OCI-LY7 (cell line): ENCODE data around the gene DMC1. TPM values are rescaled to one million over a fixed set of nuclear protein-coding genes. Genes with fewer than 3 reads are reported as not detected.
A peak's percentile ranks its signal among the peaks of the same experiment; 100 is the strongest.

Source experiments
- BruUV-seq: library from RNA; stranded (reverse); fragments of 400-500 nt; replicated peaks from 2 replicates; lab custom pipeline; 2021; lab: Mats Ljungman, UMichigan
- CTCF ChIA-PET: fragments of 300-600 bp; sonication (Branson Sonifier 250); formaldehyde crosslinking; loops from one replicate; lab custom pipeline; 2022; ENCODE audit warnings: antibody characterized with exemption; ENCODE audit not compliant: unreplicated experiment; lab: Charles Lee
- POLR2A ChIA-PET: fragments of 300-600 bp; sonication (Branson Sonifier 250); formaldehyde crosslinking; loops from one replicate; lab custom pipeline; 2022; ENCODE audit warnings: antibody characterized with exemption; lab: Charles Lee
- DNase-seq: peaks from one replicate; pipeline ENCODE4 v3.0.0-alpha.2; 2015; ENCODE audit warnings: low spot score
- H2AFZ ChIP-seq: fragments of 200-600 bp; sonication (generic), shearing (Covaris generic); 2 replicates; pipeline ENCODE4 v1.6.1; 2014; ENCODE audit warnings: mild to moderate bottlenecking, antibody characterized with exemption, low read length, moderate library complexity
- H3K27ac ChIP-seq: fragments of 200-600 bp; sonication (generic); 2 replicates; pipeline ENCODE4 v1.5.1; 2014; ENCODE audit warnings: mixed run types, low read depth, mild to moderate bottlenecking, moderate library complexity, low read length, inconsistent platforms; ENCODE audit not compliant: poor library complexity, severe bottlenecking
- H3K36me3 ChIP-seq: fragments of 200-600 bp; sonication (generic); 2 replicates; pipeline ENCODE4 v1.6.1; 2014; ENCODE audit warnings: mild to moderate bottlenecking, antibody characterized with exemption, low read length, moderate library complexity, mixed read lengths; ENCODE audit not compliant: insufficient read depth
- H3K4me1 ChIP-seq: fragments of 200-600 bp; sonication (generic); 2 replicates; pipeline ENCODE4 v1.5.1; 2014; ENCODE audit warnings: mild to moderate bottlenecking, low read length; ENCODE audit not compliant: insufficient read depth, poor library complexity, severe bottlenecking
- H3K4me2 ChIP-seq: fragments of 200-600 bp; sonication (generic); 2 replicates; pipeline ENCODE4 v1.6.1; 2014; ENCODE audit warnings: mild to moderate bottlenecking, low read length
- H3K4me3 ChIP-seq: fragments of 200-600 bp; sonication (generic); 2 replicates; pipeline ENCODE4 v1.5.1; 2014; ENCODE audit warnings: mild to moderate bottlenecking, low read depth, low read length; ENCODE audit not compliant: poor library complexity, severe bottlenecking
- H3K79me2 ChIP-seq: fragments of 200-600 bp; sonication (generic); 2 replicates; pipeline ENCODE4 v1.6.1; 2016; ENCODE audit warnings: low read depth, mild to moderate bottlenecking, low read length, moderate library complexity, mixed read lengths; ENCODE audit not compliant: insufficient read depth
- H3K9me2 ChIP-seq: fragments of 200-600 bp; sonication (generic); 2 replicates; pipeline ENCODE4 v1.6.1; 2016; ENCODE audit warnings: mild to moderate bottlenecking, low read length, mixed read lengths; ENCODE audit not compliant: insufficient read depth
- H3K9me3 ChIP-seq: fragments of 200-600 bp; sonication (generic); 2 replicates; pipeline ENCODE4 v1.6.1; 2014; ENCODE audit warnings: mild to moderate bottlenecking, mixed run types, low read length, mixed read lengths
- H4K20me1 ChIP-seq: fragments of 200-600 bp; sonication (generic); 2 replicates; pipeline ENCODE4 v1.6.1; 2014; ENCODE audit warnings: mild to moderate bottlenecking, antibody characterized with exemption, low read length, moderate library complexity, mixed read lengths; ENCODE audit not compliant: insufficient read depth
- EZH2phosphoT487 ChIP-seq: fragments of 200-600 bp; sonication (generic); IDR thresholded peaks from 2 replicates; pipeline ENCODE4 v1.6.1; 2018; ENCODE audit warnings: low read depth, borderline replicate concordance, mild to moderate bottlenecking, mixed run types, antibody characterized with exemption, low read length, moderate library complexity, mixed read lengths
- intact Hi-C: fragments of 100-400 bp; cut with micrococcal nuclease; formaldehyde crosslinking; loops from one replicate; pipeline ENCODE4 v1.10.0; 2022; ENCODE audit not compliant: unreplicated experiment
- total RNA-seq, 2 experiments: library from RNA; depleted of rRNA in 1 of 2; stranded (reverse); fragments of >200 nt in 1 of 2; shearing (Covaris generic) in 1 of 2; gene quantifications; 2 replicates each; pipeline ENCODE4 v1.2.3, GENCODE V29; 2014 to 2022
- TF ChIP-seq, protein P1 (sequence below): fragments of 200-600 bp; sonication (generic); conservative IDR thresholded peaks from 2 replicates; pipeline ENCODE4 v1.5.1; 2014; ENCODE audit warnings: mild to moderate bottlenecking, antibody characterized with exemption, low read length, moderate library complexity, mixed read lengths

Gene DMC1
- total RNA-seq, 2 experiments from 2014 or later = 40.6 to 44.3 TPM

- Histone ChIP-seq H3K4me3 (peak overlapping the region; percentile 84), H3K4me1 (peaks cover 23% of the 10 kb centered on the region), H3K9me2 (no peaks in the 10 kb centered on the region), H3K79me2 (peaks cover 16% of the 10 kb centered on the region; the same call in 1 of the 2 replicates), H4K20me1 (no peaks in the 10 kb centered on the region), H3K27ac (peak overlapping the region; percentile 77), H3K36me3 (peaks cover 24% of the 10 kb centered on the region; the same call in 1 of the 2 replicates), H3K9me3 (no peaks in the 10 kb centered on the region), H3K4me2 (peak overlapping the region; percentile 82), H2AFZ (peak overlapping the region; percentile 72; the same call in 1 of the 2 replicates)
- CTCF ChIA-PET = interaction anchor here (0.5 to 0.6 kb wide), 2 partner anchors 176 to 515 kb away, joined by 3 to 4 read pairs; no protein-coding TSS in a partner anchor
- intact Hi-C loops = no loop called here
- TF ChIP-seq, protein P1, sequence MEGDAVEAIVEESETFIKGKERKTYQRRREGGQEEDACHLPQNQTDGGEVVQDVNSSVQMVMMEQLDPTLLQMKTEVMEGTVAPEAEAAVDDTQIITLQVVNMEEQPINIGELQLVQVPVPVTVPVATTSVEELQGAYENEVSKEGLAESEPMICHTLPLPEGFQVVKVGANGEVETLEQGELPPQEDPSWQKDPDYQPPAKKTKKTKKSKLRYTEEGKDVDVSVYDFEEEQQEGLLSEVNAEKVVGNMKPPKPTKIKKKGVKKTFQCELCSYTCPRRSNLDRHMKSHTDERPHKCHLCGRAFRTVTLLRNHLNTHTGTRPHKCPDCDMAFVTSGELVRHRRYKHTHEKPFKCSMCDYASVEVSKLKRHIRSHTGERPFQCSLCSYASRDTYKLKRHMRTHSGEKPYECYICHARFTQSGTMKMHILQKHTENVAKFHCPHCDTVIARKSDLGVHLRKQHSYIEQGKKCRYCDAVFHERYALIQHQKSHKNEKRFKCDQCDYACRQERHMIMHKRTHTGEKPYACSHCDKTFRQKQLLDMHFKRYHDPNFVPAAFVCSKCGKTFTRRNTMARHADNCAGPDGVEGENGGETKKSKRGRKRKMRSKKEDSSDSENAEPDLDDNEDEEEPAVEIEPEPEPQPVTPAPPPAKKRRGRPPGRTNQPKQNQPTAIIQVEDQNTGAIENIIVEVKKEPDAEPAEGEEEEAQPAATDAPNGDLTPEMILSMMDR = 0 out of 2 replicates have a peak, but pooled peaks have one; percentile 12
- no peak for TF ChIP-seq EZH2phosphoT487
- POLR2A ChIA-PET = interaction anchor here (0.6 to 0.7 kb wide), 2 partner anchors 30 to 575 kb away, joined by 4 to 6 read pairs; no protein-coding TSS in a partner anchor
- TSS peak; percentile 89 for BruUV-seq
- peak; percentile 84 for DNase-seq
Observed at GRCh38 chr22:38569181-38569971, 607 bp downstream of the DMC1 start.

DNA sequence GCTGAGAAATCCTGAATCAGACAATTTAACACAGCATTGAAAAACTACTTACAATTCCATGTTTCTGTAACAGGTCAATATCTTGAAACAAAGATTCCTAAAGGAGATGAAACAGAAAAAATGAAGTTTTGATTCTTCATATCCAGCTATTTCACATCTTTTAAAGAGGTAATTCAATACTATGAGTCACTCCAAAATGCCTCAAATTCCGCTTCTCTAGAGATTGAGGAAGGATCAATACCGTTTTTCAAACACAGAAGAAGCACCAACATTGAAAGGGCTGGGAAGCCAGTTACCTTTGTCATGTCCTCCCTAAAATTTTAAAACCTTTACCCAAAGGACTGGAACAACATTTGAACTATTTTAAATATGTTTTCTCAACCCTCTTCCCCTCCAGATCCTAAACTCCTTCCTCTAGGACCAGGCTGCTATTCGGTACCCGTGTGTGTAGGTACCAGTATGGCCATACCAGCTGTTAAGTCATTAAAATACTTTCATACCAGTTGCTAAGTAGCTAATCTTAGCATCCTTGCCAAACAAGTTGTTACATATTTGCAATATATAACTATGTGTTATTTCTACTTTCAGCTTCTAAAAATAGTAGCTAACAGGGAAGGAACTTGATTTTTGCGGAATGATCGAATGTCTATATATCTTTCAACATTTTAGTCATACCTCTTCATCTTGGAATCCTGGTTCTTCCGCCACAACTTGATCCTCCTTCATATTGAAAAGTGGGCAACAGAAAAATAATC lies 2.3 kb downstream of the DMC1 start:
- Histone ChIP-seq H3K4me3 (no peak overlapping the region), H3K27ac (no peak overlapping the region), H2AFZ (no peak overlapping the region), H3K36me3 (peaks cover 24% of the 10 kb centered on the region; the same call in 1 of the 2 replicates), H3K9me2 (no peaks in the 10 kb centered on the region), H3K4me1 (peaks cover 23% of the 10 kb centered on the region), H3K79me2 (peaks cover 16% of the 10 kb centered on the region; the same call in 1 of the 2 replicates), H3K9me3 (no peaks in the 10 kb centered on the region), H3K4me2 (no peak overlapping the region), H4K20me1 (no peaks in the 10 kb centered on the region)
- ChIA-PET POLR2A (interaction anchor here (0.6 to 0.7 kb wide), 2 partner anchors 8 to 16 kb away, joined by 3 read pairs; no protein-coding TSS in a partner anchor), CTCF (interaction anchor here (1.0 kb wide), 1 partner anchor 516 kb away, joined by 4 read pairs; no protein-coding TSS in a partner anchor)
- intact Hi-C loops = no loop called here
- TF ChIP-seq, protein P1 = no peak
- no peak for TF ChIP-seq EZH2phosphoT487
- no peak for DNase-seq
- BruUV-seq = no TSS peak
